Cardiac fibroblast (primary cell): ENCODE results near the gene HCRTR2.

Experiments used
- DNase-seq, 2 donors: peaks; one replicate each; pipeline versions ENCODE4 v3.0.0 to v3.0.0-alpha.2; 2010; ENCODE audit warnings: low read depth in 2 of 2
- H3K4me3 ChIP-seq, 2 donors: replicated peaks in 1 of 2; 1 replicate in 1 of 2; 2 replicates in 1 of 2; pipeline ENCODE4 v1.5.1; 2011; ENCODE audit warnings: low read depth in 2 of 2, low read length in 2 of 2, mild to moderate bottlenecking in 2 of 2, moderate library complexity in 1 of 2
- TF ChIP-seq, protein P1 (sequence below): IDR thresholded peaks from one replicate; pipeline ENCODE4 v1.5.1; 2011; ENCODE audit warnings: low read depth, mild to moderate bottlenecking, low read length, inconsistent platforms

Gene HCRTR2

DNA sequence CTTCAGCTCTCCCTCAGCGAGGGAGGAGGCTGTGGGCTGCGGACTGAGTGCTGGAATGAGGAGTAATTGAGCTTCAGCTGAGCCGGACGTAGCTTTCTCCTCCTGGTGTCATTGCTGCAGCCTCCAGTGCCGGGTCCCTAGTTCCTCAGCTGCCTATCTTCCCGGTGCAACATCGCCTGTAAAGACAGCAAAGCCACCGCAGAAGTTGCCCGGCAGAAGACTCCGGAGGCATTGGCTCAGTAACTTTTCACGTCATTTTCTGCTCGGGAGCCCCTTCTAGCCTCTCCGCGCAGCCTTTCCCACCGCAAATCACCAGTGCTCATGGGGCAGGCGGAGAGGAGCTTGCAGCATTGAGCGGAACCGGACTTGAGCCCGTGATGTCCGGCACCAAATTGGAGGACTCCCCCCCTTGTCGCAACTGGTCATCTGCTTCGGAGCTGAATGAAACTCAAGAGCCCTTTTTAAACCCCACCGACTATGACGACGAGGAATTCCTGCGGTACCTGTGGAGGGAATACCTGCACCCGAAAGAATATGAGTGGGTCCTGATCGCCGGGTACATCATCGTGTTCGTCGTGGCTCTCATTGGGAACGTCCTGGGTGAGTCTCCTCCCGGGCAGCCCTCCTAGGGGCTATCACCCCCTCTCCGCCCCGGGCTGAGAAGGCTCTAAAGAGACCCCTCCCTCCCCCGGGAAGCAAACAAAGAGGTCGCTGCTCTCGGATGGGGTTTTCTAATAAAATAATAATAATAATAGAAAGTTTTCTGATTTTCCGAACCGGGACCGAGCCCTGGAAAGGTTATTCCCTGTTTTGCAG is at the start of gene HCRTR2:
TSS of gene HCRTR2 (plus strand) at position 305 of the 816 bp plus-strand sequence. CDS start at position 378, 73 bp downstream.
- TF ChIP-seq, protein P1, sequence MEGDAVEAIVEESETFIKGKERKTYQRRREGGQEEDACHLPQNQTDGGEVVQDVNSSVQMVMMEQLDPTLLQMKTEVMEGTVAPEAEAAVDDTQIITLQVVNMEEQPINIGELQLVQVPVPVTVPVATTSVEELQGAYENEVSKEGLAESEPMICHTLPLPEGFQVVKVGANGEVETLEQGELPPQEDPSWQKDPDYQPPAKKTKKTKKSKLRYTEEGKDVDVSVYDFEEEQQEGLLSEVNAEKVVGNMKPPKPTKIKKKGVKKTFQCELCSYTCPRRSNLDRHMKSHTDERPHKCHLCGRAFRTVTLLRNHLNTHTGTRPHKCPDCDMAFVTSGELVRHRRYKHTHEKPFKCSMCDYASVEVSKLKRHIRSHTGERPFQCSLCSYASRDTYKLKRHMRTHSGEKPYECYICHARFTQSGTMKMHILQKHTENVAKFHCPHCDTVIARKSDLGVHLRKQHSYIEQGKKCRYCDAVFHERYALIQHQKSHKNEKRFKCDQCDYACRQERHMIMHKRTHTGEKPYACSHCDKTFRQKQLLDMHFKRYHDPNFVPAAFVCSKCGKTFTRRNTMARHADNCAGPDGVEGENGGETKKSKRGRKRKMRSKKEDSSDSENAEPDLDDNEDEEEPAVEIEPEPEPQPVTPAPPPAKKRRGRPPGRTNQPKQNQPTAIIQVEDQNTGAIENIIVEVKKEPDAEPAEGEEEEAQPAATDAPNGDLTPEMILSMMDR = no peak
- DNase-seq = no peak
- no peak within 1 kb of the TSS for H3K4me3 ChIP-seq

DNA sequence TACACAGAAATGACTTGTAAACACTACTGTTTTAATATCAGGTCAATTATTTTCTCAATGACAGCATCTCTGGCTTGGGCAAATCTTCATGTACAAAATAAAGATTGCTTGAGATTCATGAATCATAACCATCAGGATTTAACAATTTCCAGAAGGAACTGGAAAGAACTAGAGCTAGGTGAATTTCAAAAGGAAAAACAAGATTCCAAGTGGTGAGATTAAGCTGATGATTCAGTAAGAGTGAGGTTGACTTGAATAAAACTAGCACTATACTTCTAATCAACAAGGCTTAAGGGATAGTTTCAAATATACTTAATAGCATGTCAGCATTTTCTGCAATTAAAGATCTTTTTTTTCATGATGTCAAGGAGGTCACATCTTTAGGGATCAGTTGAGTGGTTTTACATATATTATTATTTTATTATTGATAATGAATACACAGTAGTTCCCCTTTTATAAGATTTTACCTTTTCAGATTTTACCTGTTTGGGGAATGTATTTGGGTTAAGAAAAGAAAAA is 43.5 kb upstream of the HCRTR2 start:
- TF ChIP-seq, protein P1 = no peak
- DNase-seq = no peak
- H3K4me3 ChIP-seq = no peak overlapping the region

DNA sequence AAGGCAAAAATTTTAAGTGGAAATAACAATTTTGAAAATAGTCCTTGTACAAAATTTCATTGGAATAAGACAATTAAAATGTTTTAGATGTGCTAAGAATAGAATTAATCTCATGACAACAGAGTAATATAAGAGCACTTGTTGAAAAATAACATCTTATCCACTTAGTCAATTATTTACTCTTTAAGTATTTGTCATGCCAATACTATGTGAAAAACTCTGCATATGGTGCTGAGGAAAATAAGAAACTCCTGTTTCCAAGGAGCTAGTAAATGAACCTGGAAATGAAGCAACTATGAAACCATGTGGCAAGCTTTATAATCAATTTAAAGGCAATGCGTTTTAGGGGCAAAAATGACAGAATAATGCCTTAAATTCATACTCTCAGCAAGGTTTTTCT is 42.7 kb upstream of the HCRTR2 start:
- TF ChIP-seq, protein P1 = no peak
- no peak overlapping the region for H3K4me3 ChIP-seq
- DNase-seq = no peak

DNA sequence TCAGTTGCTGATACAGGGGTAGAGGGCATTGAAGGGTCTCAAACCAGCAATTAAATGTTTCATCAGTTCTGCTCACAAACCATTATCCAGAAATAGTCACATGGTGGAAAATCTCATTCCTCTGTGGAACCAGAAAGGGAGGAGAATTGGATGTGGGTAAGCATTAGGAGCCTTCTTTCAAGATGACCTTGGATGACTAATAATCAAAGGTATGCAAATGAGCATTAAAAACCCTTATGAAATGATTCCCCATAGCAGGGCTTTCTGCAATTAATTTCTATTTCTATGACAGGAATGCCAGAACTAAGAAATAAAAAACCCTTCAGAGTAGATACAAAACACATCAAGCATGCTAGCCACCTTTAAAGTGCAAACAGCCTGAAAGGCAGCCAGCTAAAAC is 37.4 kb upstream of the HCRTR2 start:
- no peak for DNase-seq
- TF ChIP-seq, protein P1 = no peak

DNA sequence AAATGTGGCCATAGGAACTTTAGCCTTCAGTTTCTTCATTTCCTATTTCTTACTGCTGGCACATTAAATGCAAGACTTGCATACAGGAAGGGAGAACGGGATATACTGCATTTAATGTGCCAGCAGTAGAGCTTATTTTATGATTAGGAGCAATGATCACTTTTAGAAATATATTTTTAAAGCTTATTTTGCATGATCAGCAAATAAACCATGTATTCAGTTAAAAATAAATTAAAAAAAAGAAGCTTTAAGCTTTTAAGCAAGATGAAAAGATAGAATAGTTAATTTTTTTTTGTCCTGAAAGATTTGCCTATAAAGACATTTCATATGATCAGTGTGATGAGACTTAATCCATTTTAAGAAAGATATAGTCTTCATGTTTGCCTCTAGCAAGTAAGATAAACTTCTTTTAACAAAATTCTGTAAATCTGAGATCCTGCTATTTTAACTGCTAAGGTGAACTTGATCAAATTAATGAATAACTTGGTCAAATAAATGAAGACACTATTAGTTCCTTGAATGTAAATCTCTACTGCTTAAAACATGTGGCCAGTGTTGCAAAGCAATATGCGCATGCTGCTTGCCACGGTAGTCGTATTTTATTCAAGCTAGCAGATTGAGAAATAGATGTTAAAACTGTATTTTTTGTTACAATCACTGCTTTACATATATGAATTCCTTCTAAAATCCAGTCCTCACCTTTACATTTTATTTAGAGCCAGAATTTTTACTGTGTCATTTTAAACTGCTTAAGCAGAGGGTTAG is 36.2 kb upstream of the HCRTR2 start:
- H3K4me3 ChIP-seq = no peak overlapping the region
- DNase-seq = no peak
- TF ChIP-seq, protein P1 = no peak

More for the DNA sequence above, 37.4 kb upstream of the HCRTR2 start:
- H3K4me3 ChIP-seq = no peak overlapping the region

DNA sequence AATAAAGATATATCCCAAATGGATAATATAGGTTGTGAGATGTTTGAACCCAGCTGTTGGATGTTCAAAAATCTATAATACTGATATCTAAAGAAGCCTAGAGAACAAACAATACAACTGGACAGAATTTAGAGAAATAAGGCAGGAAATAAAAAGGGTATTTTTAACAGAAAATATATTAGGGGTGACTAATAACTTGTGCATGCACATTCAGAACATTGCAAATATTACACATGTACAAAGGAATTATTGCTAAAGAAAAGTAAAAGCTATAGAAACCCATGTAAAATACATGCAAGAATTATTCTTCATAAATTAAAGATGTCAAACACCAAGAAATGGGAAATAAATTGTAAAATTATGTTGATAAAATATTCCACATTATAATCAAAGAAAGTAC is 32.7 kb upstream of the HCRTR2 start:
- no peak overlapping the region for H3K4me3 ChIP-seq
- TF ChIP-seq, protein P1 = no peak
- peak in 1 of 2 donors; percentile 11 for DNase-seq
